Measurements from ENCODE around the gene CCDC117. TPM values are rescaled to one million over a fixed set of nuclear protein-coding genes. Genes with fewer than 3 reads are reported as not detected.
"Not testable (repeated sequence)": the region's sequence is repeated elsewhere in the genome, so short reads cannot be mapped to it uniquely, and the experiment has no call there.

The CCDC117 gene
- total RNA-seq, 1 donor from 2014 or later, result 21.9 TPM

DNA sequence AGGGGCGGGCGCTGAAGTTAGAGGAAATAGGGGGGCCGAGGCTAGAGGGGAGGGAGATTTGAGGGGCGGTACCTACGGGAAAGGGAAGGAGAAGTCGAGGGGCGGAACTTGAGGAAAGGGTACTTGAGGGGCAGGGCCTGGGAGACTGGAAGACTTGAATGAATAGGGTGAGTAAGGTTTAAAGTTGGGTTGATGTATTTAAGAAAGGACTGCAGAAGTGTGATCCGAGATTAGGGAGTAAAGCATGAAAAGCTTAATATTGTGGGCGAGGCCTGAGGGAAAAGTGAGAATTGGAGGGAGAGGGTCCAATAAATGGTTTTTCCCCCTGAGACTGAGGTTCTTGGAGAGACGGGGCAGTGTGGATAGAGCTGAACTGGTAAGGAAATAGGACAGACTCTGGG is 29.9 kb upstream of the CCDC117 start:
- peaks cover 30% of the 10 kb centered on the region for H3K4me1 Mint-ChIP-seq
- TF ChIP-seq, protein P1, sequence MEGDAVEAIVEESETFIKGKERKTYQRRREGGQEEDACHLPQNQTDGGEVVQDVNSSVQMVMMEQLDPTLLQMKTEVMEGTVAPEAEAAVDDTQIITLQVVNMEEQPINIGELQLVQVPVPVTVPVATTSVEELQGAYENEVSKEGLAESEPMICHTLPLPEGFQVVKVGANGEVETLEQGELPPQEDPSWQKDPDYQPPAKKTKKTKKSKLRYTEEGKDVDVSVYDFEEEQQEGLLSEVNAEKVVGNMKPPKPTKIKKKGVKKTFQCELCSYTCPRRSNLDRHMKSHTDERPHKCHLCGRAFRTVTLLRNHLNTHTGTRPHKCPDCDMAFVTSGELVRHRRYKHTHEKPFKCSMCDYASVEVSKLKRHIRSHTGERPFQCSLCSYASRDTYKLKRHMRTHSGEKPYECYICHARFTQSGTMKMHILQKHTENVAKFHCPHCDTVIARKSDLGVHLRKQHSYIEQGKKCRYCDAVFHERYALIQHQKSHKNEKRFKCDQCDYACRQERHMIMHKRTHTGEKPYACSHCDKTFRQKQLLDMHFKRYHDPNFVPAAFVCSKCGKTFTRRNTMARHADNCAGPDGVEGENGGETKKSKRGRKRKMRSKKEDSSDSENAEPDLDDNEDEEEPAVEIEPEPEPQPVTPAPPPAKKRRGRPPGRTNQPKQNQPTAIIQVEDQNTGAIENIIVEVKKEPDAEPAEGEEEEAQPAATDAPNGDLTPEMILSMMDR (IDR thresholded peaks at IDR 0.05), result no peak
- no peaks in the 10 kb centered on the region for H3K9me3 Mint-ChIP-seq
- peak overlapping the region; percentile 88 for H3K4me3 Mint-ChIP-seq
- CTCF ChIA-PET, result no interaction called here
- peak overlapping the region; percentile 85 for H3K27ac Mint-ChIP-seq
- DNase-seq, result no peak
- ATAC-seq (ENCODE audit: low read depth), result no peak
- H3K27me3 Mint-ChIP-seq, result no peaks in the 10 kb centered on the region
- POLR2A ChIA-PET, result interaction anchor here (1.8 to 3.0 kb wide), 2 partner anchors 31 to 57 kb away, joined by 23 to 26 read pairs; partner anchors contain the start of genes CCDC117 and XBP1
- H3K36me3 Mint-ChIP-seq (ENCODE audit: low read depth), result peaks cover 54% of the 10 kb centered on the region
- intact Hi-C loops (cut with micrococcal nuclease), result loop anchor here (1.0 to 5.0 kb wide), 9 partner anchors 30 to 823 kb away; partner anchors contain the start of genes CCDC117, EWSR1, KREMEN1 and PITPNB

GRCh38 chr22:28743852-28744251 is 28.6 kb upstream of the CCDC117 start:
- intact Hi-C loops (cut with micrococcal nuclease), result loop anchor here (2.0 to 5.0 kb wide), 4 partner anchors 37 to 523 kb away; partner anchors contain the start of genes EWSR1, KREMEN1 and RHBDD3
- DNase-seq (no peak), ATAC-seq (ENCODE audit: low read depth) (no peak)
- Mint-ChIP-seq H3K4me3 (peak overlapping the region; percentile 55), H3K4me1 (peaks cover 32% of the 10 kb centered on the region), H3K27me3 (no peaks in the 10 kb centered on the region), H3K9me3 (no peaks in the 10 kb centered on the region), H3K36me3 (ENCODE audit: low read depth) (peaks cover 59% of the 10 kb centered on the region), H3K27ac (peak overlapping the region; percentile 9)
- CTCF ChIA-PET, result no interaction called here
- TF ChIP-seq, protein P1 (IDR thresholded peaks at IDR 0.05), result no peak
- POLR2A ChIA-PET, result interaction anchor here (1.6 to 3.0 kb wide), 2 partner anchors 29 to 56 kb away, joined by 6 to 23 read pairs; partner anchors contain the start of genes CCDC117 and XBP1

GRCh38 chr22:28750471-28750881 is 22.0 kb upstream of the CCDC117 start:
- ATAC-seq (ENCODE audit: low read depth) (no peak), DNase-seq (no peak)
- Mint-ChIP-seq H3K4me1 (peaks cover 9% of the 10 kb centered on the region), H3K9me3 (no peaks in the 10 kb centered on the region), H3K4me3 (no peak overlapping the region), H3K36me3 (ENCODE audit: low read depth) (peaks cover 63% of the 10 kb centered on the region), H3K27me3 (no peaks in the 10 kb centered on the region), H3K27ac (no peak overlapping the region)
- TF ChIP-seq, protein P1 (IDR thresholded peaks at IDR 0.05), result no peak
- ChIA-PET POLR2A (interaction anchor here (0.6 kb wide), 1 partner anchor 43 kb away, joined by 9 read pairs; no protein-coding TSS in a partner anchor), CTCF (no interaction called here)
- intact Hi-C loops (cut with micrococcal nuclease), result no loop called here

GRCh38 chr22:28754512-28754911 is 18.0 kb upstream of the CCDC117 start:
- DNase-seq; H3K27me3 Mint-ChIP-seq; H3K9me3 Mint-ChIP-seq; CTCF ChIA-PET; H3K27ac Mint-ChIP-seq; H3K4me3 Mint-ChIP-seq; ATAC-seq (ENCODE audit: low read depth); H3K4me1 Mint-ChIP-seq; POLR2A ChIA-PET; intact Hi-C loops (cut with micrococcal nuclease): not testable (repeated sequence)
- peaks cover 45% of the 10 kb centered on the region for H3K36me3 Mint-ChIP-seq (ENCODE audit: low read depth)

DNA sequence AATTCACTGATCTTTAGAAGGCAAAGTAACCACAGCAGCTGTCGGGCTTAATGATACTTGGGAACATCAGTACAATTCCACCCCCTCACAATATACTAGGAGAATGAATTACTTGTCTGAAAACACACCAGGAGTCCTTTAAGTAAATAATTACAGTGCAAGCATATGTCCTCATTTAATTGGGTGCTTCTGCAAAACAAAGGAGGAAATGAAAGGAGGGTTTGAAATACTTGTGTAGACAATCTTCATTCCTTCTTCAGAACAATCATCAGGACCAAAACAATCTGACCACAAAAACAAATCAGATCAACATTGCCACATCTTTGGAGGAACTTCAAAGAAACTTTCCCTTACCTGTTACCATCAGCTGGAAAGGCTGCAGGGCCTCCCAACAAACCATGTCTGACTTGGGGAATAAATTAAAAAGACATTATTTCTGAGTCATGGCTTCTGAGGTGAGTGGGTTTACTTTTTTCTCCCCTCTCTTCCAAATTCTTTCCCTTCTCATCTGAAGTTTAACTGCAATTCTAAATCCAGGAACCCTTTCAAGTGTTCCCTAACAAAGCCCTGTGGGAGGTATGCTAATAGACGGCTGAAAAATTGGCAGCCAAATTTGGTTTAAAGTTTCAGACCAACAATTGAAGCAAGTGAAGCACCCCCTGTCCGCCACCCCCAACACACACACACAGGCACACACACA is 12.5 kb upstream of the CCDC117 start:
- ChIA-PET POLR2A (interaction anchor here (1.2 to 2.6 kb wide), 2 partner anchors 13 to 41 kb away, joined by 4 to 7 read pairs; partner anchors contain the start of genes CCDC117 and XBP1), CTCF (no interaction called here)
- H3K4me1 Mint-ChIP-seq, result peaks cover 21% of the 10 kb centered on the region
- intact Hi-C loops (cut with micrococcal nuclease), result no loop called here
- no peaks in the 10 kb centered on the region for H3K9me3 Mint-ChIP-seq
- TF ChIP-seq, protein P1 (IDR thresholded peaks at IDR 0.05), result no peak
- peak overlapping the region; percentile 64 for H3K4me3 Mint-ChIP-seq
- peak overlapping the region; percentile 80 for H3K27ac Mint-ChIP-seq
- peaks cover 15% of the 10 kb centered on the region for H3K36me3 Mint-ChIP-seq (ENCODE audit: low read depth)
- no peak for DNase-seq
- H3K27me3 Mint-ChIP-seq, result no peaks in the 10 kb centered on the region
- ATAC-seq (ENCODE audit: low read depth), result no peak
